ENCODE results near the gene JADE2. TPM values are rescaled to one million over a fixed set of nuclear protein-coding genes. Genes with fewer than 3 reads are reported as not detected.

JADE2 gene
- total RNA-seq, 2 experiments from 2014 or later = 88.1 to 98.4 TPM

DNA sequence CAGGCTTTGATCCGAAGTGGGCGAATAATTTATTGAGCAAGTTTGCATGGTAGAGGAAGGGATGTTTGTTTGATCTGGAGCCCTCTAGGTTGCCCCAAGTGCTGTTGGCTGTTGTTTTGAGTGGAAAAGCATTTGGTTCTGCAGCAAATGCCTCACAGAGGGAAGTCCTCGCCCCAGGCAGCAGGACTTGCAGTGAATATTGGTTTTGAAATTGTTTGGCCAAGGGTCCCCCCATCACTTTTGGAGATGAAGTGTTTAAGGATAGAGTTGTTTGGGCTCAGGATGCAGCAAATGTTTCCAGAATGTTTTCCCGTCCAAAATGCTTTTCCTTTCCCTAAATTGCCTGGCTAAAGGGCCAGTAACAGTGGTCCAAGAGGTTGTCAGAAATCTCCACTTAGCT is 3.1 kb downstream of the JADE2 start:
- Mint-ChIP-seq H3K4me1 (peaks cover 35% of the 10 kb centered on the region), H3K9me3 (ENCODE audit: low read depth) (no peaks in the 10 kb centered on the region), H3K4me3 (peak overlapping the region; percentile 99), H3K36me3 (peaks cover 3% of the 10 kb centered on the region), H3K27ac (peak overlapping the region; percentile 54), H3K27me3 (no peaks in the 10 kb centered on the region)
- CTCF ChIA-PET = interaction anchor here (0.8 to 3.9 kb wide), 10 partner anchors 8 to 117 kb away, joined by 3 to 26 read pairs (median 8); partner anchors contain the start of gene CDKN2AIPNL
- no peak for DNase-seq
- no peak for ATAC-seq

GRCh38 chr5:134529460-134529859 is 4.0 kb downstream of the JADE2 start:
- no peak overlapping the region for H3K4me3 Mint-ChIP-seq
- no peaks in the 10 kb centered on the region for H3K9me3 Mint-ChIP-seq (ENCODE audit: low read depth)
- ATAC-seq = no peak
- H3K36me3 Mint-ChIP-seq = peaks cover 3% of the 10 kb centered on the region
- no peak overlapping the region for H3K27ac Mint-ChIP-seq
- CTCF ChIA-PET = interaction anchor here (2.1 to 3.9 kb wide), 2 partner anchors 49 to 58 kb away, joined by 9 to 26 read pairs; no protein-coding TSS in a partner anchor
- H3K4me1 Mint-ChIP-seq = peaks cover 30% of the 10 kb centered on the region
- no peaks in the 10 kb centered on the region for H3K27me3 Mint-ChIP-seq
- no peak for DNase-seq

DNA sequence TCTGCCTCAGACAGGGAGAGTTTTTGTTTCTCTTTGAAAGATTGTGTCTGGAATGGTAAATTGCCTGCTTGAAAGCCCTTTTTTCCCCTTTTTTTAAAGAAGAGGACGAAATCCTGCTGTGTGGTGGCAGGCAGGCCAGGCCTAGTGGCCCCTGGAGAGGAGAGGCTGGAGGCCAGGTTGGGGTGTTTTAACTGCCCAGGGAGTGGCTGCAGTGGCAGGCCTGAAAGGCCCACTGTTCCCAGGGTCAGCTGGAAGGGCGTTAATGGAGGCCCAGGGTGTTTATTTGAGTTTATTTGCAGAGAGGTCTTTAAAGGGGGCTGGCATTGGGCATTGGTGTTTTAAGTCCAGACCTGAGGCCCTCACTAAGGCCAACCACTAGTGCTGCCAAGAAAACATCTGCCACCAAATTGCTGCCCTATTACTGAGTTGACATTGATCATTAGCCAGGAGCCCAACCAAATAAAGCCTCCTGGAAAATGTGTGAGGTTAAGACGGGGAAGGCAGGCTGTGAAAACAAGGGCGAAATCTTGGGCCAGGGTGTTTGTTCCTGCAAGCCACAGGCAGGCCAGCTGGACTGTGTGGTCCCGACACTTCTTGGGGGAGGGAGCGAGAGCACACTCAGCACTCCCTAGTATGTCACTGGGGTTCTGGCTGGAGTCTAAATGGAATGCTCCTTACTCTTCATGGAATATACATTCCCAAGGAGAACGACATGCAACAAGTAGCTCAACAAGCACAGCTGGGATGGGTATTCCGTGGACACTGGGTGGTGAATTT is 5.0 kb downstream of the JADE2 start:
- Mint-ChIP-seq H3K4me1 (peaks cover 36% of the 10 kb centered on the region), H3K9me3 (ENCODE audit: low read depth) (no peaks in the 10 kb centered on the region), H3K27me3 (no peaks in the 10 kb centered on the region), H3K27ac (no peak overlapping the region), H3K4me3 (no peak overlapping the region), H3K36me3 (peaks cover 3% of the 10 kb centered on the region)
- DNase-seq (no peak), ATAC-seq (no peak)
- CTCF ChIA-PET = interaction anchor here (1.0 to 2.1 kb wide), 6 partner anchors 13 to 57 kb away, joined by 3 to 9 read pairs (median 4); no protein-coding TSS in a partner anchor

GRCh38 chr5:134533115-134533815 is 7.8 kb downstream of the JADE2 start:
- CTCF ChIA-PET = interaction anchor here (0.6 to 1.4 kb wide), 2 partner anchors 12 to 108 kb away, joined by 3 to 4 read pairs; no protein-coding TSS in a partner anchor
- Mint-ChIP-seq H3K27ac (no peak overlapping the region), H3K4me1 (peaks cover 52% of the 10 kb centered on the region), H3K36me3 (peaks cover 5% of the 10 kb centered on the region), H3K27me3 (no peaks in the 10 kb centered on the region), H3K4me3 (no peak overlapping the region), H3K9me3 (ENCODE audit: low read depth) (no peaks in the 10 kb centered on the region)
- DNase-seq (no peak), ATAC-seq (no peak)

GRCh38 chr5:134534058-134534725 is 8.7 kb downstream of the JADE2 start:
- Mint-ChIP-seq H3K36me3 (peaks cover 9% of the 10 kb centered on the region), H3K9me3 (ENCODE audit: low read depth) (no peaks in the 10 kb centered on the region), H3K4me3 (no peak overlapping the region), H3K27ac (no peak overlapping the region), H3K4me1 (peaks cover 46% of the 10 kb centered on the region), H3K27me3 (no peaks in the 10 kb centered on the region)
- DNase-seq (no peak), ATAC-seq (no peak)
- CTCF ChIA-PET = interaction anchor here (1.1 kb wide), 1 partner anchor 9 kb away, joined by 3 read pairs; no protein-coding TSS in a partner anchor

- no peaks in the 10 kb centered on the region for H3K9me3 Mint-ChIP-seq (ENCODE audit: low read depth)
- DNase-seq (no peak), ATAC-seq (no peak)
- H3K27ac Mint-ChIP-seq = no peak overlapping the region
- no peak overlapping the region for H3K4me3 Mint-ChIP-seq
- CTCF ChIA-PET = interaction anchor here (1.1 kb wide), 1 partner anchor 10 kb away, joined by 3 read pairs; no protein-coding TSS in a partner anchor
- H3K36me3 Mint-ChIP-seq = peaks cover 12% of the 10 kb centered on the region
- no peaks in the 10 kb centered on the region for H3K27me3 Mint-ChIP-seq
- peaks cover 40% of the 10 kb centered on the region for H3K4me1 Mint-ChIP-seq
Measured at GRCh38 chr5:134534726-134535110, 9.2 kb downstream of the JADE2 start.

GRCh38 chr5:134536876-134537275 is 11.4 kb downstream of the JADE2 start:
- Mint-ChIP-seq H3K4me3 (no peak overlapping the region), H3K9me3 (ENCODE audit: low read depth) (no peaks in the 10 kb centered on the region), H3K27me3 (no peaks in the 10 kb centered on the region), H3K4me1 (peaks cover 34% of the 10 kb centered on the region), H3K36me3 (peaks cover 24% of the 10 kb centered on the region), H3K27ac (peak overlapping the region; percentile 48)
- peak; percentile 74 for DNase-seq
- ATAC-seq = peak; percentile 69
- CTCF ChIA-PET = interaction anchor here (0.8 to 1.6 kb wide), 5 partner anchors 9 to 125 kb away, joined by 3 to 8 read pairs (median 3); partner anchors contain the start of gene CDKN2AIPNL

DNA sequence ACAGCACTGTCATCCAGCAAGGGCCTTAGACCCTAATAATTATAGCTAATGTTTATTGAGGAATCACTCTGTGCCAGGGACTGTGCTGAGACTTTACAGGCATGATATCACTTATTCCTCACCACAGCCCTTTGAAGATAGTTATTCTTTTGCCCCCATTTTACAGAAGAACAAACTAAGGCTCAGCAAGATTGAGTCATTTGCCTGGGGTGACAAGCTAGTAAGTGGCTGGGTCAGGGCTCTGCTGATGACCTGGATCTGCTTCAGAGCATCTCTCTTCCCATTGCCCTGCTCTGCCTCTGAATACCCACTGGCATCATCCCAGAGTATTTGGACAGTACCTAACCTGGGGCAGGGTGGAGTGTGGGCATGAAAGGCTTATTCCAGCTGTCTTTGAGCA is 11.8 kb downstream of the JADE2 start:
- Mint-ChIP-seq H3K27me3 (no peaks in the 10 kb centered on the region), H3K36me3 (peaks cover 26% of the 10 kb centered on the region), H3K4me1 (peaks cover 32% of the 10 kb centered on the region), H3K9me3 (ENCODE audit: low read depth) (no peaks in the 10 kb centered on the region), H3K27ac (peak overlapping the region; percentile 48), H3K4me3 (no peak overlapping the region)
- CTCF ChIA-PET = interaction anchor here (0.8 to 1.6 kb wide), 6 partner anchors 10 to 50 kb away, joined by 3 to 8 read pairs (median 3); no protein-coding TSS in a partner anchor
- no peak for DNase-seq
- ATAC-seq = no peak

DNA sequence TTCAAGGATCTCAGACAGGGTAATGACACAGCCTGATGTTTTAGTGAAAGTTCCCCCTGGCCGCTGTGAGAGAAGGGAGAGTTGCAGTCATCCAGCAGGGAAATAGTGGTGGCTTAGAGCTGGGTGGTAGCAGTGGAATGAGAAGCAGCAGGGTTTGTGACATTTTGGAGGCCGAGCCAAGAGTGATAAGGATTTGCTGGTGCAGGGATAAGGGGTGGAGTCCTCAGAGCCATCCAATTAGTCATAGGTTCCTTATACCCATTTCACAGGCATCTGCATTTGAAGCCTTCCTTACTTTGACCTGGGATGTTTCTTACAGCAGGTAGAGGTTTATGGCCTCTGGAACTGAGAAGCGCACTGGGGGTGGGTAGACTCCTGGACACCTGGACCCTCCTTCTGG is 12.8 kb downstream of the JADE2 start:
- no peaks in the 10 kb centered on the region for H3K9me3 Mint-ChIP-seq (ENCODE audit: low read depth)
- H3K27ac Mint-ChIP-seq = no peak overlapping the region
- CTCF ChIA-PET = interaction anchor here (1.1 to 1.3 kb wide), 2 partner anchors 10 to 12 kb away, joined by 3 read pairs; no protein-coding TSS in a partner anchor
- no peak overlapping the region for H3K4me3 Mint-ChIP-seq
- DNase-seq (no peak), ATAC-seq (no peak)
- peaks cover 26% of the 10 kb centered on the region for H3K36me3 Mint-ChIP-seq
- H3K4me1 Mint-ChIP-seq = peaks cover 30% of the 10 kb centered on the region
- H3K27me3 Mint-ChIP-seq = no peaks in the 10 kb centered on the region

- Mint-ChIP-seq H3K36me3 (peaks cover 26% of the 10 kb centered on the region), H3K27me3 (no peaks in the 10 kb centered on the region), H3K9me3 (ENCODE audit: low read depth) (no peaks in the 10 kb centered on the region), H3K27ac (no peak overlapping the region), H3K4me1 (peaks cover 42% of the 10 kb centered on the region), H3K4me3 (no peak overlapping the region)
- CTCF ChIA-PET = no interaction called here
- ATAC-seq (no peak), DNase-seq (no peak)
Measured at GRCh38 chr5:134539732-134540131, 14.3 kb downstream of the JADE2 start.

DNA sequence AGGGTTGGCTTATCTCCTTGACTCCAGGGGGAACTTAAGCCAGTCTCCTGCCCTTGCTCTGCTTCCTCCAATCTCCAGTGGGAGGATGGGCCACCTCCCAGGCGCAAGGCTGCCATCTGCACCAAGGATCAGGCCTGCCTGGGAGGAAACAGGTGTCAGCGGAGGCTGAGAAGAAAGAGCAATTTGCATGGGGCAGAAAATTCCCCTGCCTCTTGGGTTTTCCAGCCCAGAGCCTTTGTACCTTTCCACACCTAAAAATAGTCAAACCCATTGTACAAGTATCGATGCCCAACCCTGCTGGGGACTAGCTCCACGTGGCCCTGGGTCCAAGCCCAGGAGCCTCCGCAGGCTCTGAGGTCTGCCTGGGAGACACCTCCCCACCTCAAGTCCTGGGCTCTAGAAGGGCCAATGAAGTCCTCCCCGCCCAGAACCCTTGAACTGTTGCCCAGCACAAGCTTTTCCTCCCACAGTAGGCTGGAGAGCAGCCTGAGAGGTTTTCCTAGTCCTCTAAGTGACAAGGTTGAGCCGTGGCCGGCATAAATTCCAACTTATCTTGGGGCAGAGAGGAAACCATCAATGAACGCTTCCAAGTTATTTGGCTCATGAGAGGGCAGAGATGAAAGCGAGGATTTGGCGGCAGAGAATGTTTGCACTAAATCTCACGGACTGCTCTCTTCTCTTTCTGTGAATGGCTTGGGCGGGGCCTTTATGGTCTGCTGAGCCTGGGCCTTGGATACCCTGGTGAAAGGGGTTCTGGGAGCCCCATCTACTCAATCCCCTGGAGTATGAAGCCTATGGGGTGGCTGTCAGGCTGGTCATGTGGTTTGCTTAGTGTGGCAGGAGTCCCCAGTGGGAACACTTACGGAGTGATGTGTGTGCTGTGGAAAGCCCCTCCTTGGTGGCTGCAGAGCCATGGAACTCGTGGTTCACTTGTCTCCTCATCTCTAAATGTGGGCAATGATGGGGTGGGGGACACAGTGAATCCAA is 15.6 kb downstream of the JADE2 start:
- peaks cover 26% of the 10 kb centered on the region for H3K36me3 Mint-ChIP-seq
- no peak overlapping the region for H3K4me3 Mint-ChIP-seq
- no peaks in the 10 kb centered on the region for H3K27me3 Mint-ChIP-seq
- peaks cover 44% of the 10 kb centered on the region for H3K4me1 Mint-ChIP-seq
- DNase-seq (no peak), ATAC-seq (no peak)
- no peak overlapping the region for H3K27ac Mint-ChIP-seq
- CTCF ChIA-PET = interaction anchor here (0.7 to 1.1 kb wide), 3 partner anchors 13 to 130 kb away, joined by 3 to 4 read pairs (median 3); no protein-coding TSS in a partner anchor
- no peaks in the 10 kb centered on the region for H3K9me3 Mint-ChIP-seq (ENCODE audit: low read depth)

DNA sequence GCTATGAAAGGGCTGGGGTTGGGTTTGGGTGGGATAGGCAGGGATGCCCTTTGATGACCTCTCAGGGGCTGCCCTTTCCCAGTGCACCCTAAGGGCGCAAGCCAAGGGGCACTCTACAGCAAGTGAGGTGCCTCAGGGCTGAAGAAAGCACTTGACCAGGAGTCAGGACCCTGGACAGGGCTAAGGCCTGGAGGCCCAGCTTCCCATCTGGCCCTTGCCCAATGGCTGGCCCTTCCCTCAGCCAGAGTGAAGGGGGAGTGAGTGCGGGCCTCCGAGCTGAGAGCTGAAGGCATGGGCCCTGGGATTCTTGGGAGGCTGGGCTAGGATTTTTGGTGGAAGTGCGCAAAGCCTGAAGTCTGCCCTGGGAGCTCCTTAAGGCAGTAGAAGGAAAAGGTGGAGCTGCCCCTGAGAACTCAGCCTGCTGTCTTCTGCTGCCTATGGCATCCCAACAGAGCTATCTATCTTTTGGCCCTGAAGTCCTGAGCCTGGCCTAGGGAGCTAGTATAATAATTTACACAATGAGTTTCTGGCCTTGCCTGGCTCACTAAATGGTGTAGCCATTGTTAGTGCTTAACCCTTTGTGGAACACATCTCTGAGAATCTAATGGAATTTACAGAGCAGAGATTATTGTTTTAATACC is 16.4 kb downstream of the JADE2 start:
- DNase-seq (no peak), ATAC-seq (no peak)
- Mint-ChIP-seq H3K9me3 (ENCODE audit: low read depth) (no peaks in the 10 kb centered on the region), H3K4me1 (peaks cover 38% of the 10 kb centered on the region), H3K27me3 (no peaks in the 10 kb centered on the region), H3K36me3 (peaks cover 25% of the 10 kb centered on the region), H3K27ac (no peak overlapping the region), H3K4me3 (no peak overlapping the region)
- CTCF ChIA-PET = interaction anchor here (0.7 to 3.1 kb wide), 4 partner anchors 14 to 131 kb away, joined by 3 to 12 read pairs (median 4); no protein-coding TSS in a partner anchor
